ENCODE measurements around the gene EXT2. TPM values are rescaled to one million over a fixed set of nuclear protein-coding genes. Genes with fewer than 3 reads are reported as not detected.

EXT2 gene
- total RNA-seq, 3 donors from 2014 or later = 30.4 to 37.8 (median 35.3) TPM

DNA sequence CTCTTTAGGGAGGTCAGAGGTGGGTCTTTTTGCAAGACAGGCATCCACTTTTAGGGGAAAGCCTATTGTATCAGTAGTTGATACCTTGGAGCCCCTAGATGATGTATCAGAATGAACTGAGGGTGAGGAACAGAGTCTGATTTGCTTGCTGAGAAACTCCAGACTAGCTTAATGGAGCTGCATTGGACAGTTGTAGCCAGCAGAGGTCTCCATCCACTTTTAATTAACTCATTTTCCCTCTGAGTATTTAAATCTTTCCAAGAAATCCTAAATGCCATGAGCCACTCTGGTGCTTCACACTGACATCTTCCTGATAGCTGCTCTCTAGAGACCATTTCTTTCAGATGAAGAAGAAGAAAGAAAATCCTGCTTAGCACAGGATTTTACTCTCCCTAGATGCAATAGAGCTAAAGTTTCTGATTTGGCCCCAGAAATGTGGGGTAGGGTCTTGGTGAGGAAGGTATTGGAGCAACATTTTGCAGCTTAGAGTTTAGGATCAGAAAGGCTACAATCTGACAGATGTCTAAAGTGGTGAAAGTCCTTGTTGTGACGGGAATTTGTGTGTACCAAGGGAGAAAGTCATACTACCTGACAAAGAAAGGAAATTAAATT, 38.0 kb downstream of the EXT2 start:
- Mint-ChIP-seq H3K9me3 (no peaks in the 10 kb centered on the region), H3K4me1 (ENCODE audit: low read depth) (no peaks in the 10 kb centered on the region), H3K36me3 (ENCODE audit: insufficient read depth) (peaks cover 54% of the 10 kb centered on the region), H3K27me3 (ENCODE audit: low read depth) (no peaks in the 10 kb centered on the region), H3K4me3 (no peak overlapping the region)
- no peak for ATAC-seq
- no peak for DNase-seq

GRCh38 chr11:44134625-44135024, 39.1 kb downstream of the EXT2 start:
- peaks cover 49% of the 10 kb centered on the region for H3K36me3 Mint-ChIP-seq (ENCODE audit: insufficient read depth)

DNA sequence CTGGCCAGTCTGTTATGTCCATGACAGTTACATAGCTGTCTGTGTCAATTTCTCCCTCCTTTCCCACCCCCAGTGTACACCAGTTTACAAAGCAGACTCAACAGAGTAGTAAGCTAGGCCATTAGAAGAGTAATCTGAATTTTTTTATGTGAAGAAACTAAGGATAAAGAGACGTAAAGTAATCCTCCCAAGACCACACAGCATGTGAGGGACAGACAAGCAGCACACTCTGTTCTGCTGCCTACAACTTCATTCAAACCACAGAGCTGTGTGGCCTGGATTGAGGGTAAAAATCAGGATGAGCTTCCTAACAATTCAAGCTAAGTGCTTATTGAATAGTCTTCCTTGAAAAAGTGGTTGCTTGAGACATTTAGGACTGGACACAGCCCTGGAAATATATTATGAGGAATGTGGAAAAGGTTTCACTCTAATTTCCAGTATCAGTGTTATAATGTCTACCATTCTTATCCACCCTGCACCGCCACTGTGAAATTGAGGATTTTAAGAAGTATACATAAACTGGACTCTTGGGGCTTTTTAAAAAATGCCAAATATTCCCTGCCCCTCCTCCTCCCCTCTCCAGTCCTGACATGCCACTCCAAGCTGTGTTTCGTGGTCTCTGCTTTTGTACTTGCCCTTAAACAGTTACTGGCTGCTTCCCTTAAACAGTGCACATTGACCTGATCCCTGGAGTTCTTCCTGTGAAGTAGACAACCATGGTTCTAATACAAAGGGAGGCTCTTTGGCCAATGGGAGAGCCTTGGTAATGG, 40.9 kb downstream of the EXT2 start:
- H3K4me1 Mint-ChIP-seq (ENCODE audit: low read depth) = no peaks in the 10 kb centered on the region
- no peak overlapping the region for H3K4me3 Mint-ChIP-seq
- DNase-seq = no peak
- no peaks in the 10 kb centered on the region for H3K27me3 Mint-ChIP-seq (ENCODE audit: low read depth)
- no peaks in the 10 kb centered on the region for H3K9me3 Mint-ChIP-seq
- no peak for ATAC-seq
- H3K36me3 Mint-ChIP-seq (ENCODE audit: insufficient read depth) = peaks cover 44% of the 10 kb centered on the region

More at GRCh38 chr11:44134625-44135024, 39.1 kb downstream of the EXT2 start:
- ATAC-seq = no peak
- Mint-ChIP-seq H3K9me3 (no peaks in the 10 kb centered on the region), H3K27me3 (ENCODE audit: low read depth) (no peaks in the 10 kb centered on the region), H3K4me1 (ENCODE audit: low read depth) (no peaks in the 10 kb centered on the region), H3K4me3 (no peak overlapping the region)
- DNase-seq = no peak

DNA sequence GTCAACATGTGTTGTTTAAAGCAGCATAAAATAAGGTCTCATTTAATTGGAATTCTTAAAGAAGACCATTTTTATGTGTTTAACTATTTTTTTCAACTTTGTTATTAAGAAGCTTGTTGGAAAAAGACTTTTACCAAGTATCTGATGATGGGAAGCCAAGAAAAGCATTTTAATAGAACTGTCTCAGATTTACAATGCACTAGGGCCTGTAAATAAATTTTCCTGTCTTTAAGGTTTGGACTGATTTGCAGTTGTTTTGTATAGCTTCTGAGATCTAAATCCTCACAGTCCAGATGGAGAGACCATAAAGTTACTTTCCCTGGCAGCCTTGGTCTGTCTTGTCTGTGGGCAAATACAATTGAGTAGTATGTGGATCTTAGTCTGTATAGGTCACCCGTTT, 41.6 kb downstream of the EXT2 start:
- no peaks in the 10 kb centered on the region for H3K9me3 Mint-ChIP-seq
- H3K27me3 Mint-ChIP-seq (ENCODE audit: low read depth) = no peaks in the 10 kb centered on the region
- no peaks in the 10 kb centered on the region for H3K4me1 Mint-ChIP-seq (ENCODE audit: low read depth)
- peaks cover 41% of the 10 kb centered on the region for H3K36me3 Mint-ChIP-seq (ENCODE audit: insufficient read depth)
- no peak for ATAC-seq
- DNase-seq = no peak
- no peak overlapping the region for H3K4me3 Mint-ChIP-seq

- Mint-ChIP-seq H3K27me3 (ENCODE audit: low read depth) (no peaks in the 10 kb centered on the region), H3K4me1 (ENCODE audit: low read depth) (no peaks in the 10 kb centered on the region), H3K9me3 (no peaks in the 10 kb centered on the region), H3K4me3 (no peak overlapping the region), H3K36me3 (ENCODE audit: insufficient read depth) (peaks cover 34% of the 10 kb centered on the region)
- DNase-seq = no peak
- no peak for ATAC-seq
Observed at GRCh38 chr11:44138286-44138685, 42.8 kb downstream of the EXT2 start.

DNA sequence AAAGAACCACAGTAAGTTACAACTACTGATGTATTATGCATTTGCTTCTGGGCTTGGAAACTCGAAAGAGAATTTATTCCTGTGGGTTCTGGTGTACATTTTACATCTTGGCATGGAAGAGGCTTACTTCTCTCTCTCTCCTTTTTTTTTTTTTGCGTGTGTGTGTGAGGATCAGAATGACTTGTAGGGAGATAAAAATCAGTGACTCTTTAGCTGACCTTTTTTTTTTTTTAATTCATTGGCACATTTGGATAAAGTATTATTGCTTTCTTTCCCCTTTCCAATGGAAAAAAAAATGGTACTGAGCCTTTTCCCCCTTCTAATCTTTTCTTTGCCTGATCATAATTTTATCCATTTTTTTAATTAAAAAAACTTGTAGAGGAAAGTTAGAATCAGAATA, 43.5 kb downstream of the EXT2 start:
- no peaks in the 10 kb centered on the region for H3K27me3 Mint-ChIP-seq (ENCODE audit: low read depth)
- no peaks in the 10 kb centered on the region for H3K4me1 Mint-ChIP-seq (ENCODE audit: low read depth)

GRCh38 chr11:44139565-44140330, 44.3 kb downstream of the EXT2 start:
- no peak for DNase-seq
- Mint-ChIP-seq H3K27me3 (ENCODE audit: low read depth) (no peaks in the 10 kb centered on the region), H3K36me3 (ENCODE audit: insufficient read depth) (peaks cover 32% of the 10 kb centered on the region), H3K9me3 (no peaks in the 10 kb centered on the region), H3K4me1 (ENCODE audit: low read depth) (no peaks in the 10 kb centered on the region), H3K4me3 (no peak overlapping the region)
- ATAC-seq = no peak

More for the DNA sequence above, 43.5 kb downstream of the EXT2 start:
- ATAC-seq (no peak), DNase-seq (no peak)
- Mint-ChIP-seq H3K36me3 (ENCODE audit: insufficient read depth) (peaks cover 36% of the 10 kb centered on the region), H3K9me3 (no peaks in the 10 kb centered on the region), H3K4me3 (no peak overlapping the region)

DNA sequence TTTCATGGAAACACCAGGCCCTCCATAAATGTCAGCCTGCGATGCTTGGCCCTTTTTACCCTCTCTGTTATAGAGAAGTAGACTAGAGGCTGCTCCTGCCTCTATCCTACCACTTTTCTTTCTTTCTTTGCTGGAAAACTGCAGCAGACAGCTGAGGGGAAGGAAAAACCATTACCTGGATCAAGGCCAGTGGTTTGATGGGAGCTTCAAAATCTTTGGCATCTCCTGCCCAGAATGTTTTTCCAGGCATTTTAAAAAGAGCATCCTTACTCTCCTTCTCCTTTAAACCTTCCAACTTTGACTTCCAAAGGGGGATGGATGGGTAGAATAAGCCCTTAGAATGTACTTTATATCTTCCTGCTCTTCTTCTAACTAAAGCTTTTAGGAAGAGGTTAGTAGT, 44.9 kb downstream of the EXT2 start:
- Mint-ChIP-seq H3K4me1 (ENCODE audit: low read depth) (no peaks in the 10 kb centered on the region), H3K36me3 (ENCODE audit: insufficient read depth) (peaks cover 32% of the 10 kb centered on the region), H3K27me3 (ENCODE audit: low read depth) (no peaks in the 10 kb centered on the region)

DNA sequence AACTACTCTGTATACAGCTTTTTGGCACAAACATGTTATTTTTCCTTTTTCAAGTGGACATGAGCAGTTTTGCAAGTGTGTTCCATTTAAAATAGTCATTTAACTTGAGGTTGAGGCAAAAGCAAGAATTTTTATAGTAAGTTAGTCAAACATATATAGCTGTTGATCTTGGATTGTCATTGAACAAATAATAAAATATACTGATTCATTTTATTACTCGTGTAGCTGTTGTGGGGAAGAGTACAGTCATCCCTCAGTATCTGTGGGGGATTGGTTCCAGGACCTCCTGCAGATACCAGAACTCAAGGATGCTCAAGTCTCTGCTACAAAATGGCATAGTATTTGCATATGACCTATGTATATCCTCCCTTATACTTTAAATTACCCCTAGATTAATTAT, 45.3 kb downstream of the EXT2 start:
- H3K27me3 Mint-ChIP-seq (ENCODE audit: low read depth) = no peaks in the 10 kb centered on the region
- no peaks in the 10 kb centered on the region for H3K4me1 Mint-ChIP-seq (ENCODE audit: low read depth)
- DNase-seq (no peak), ATAC-seq (no peak)
- no peak overlapping the region for H3K4me3 Mint-ChIP-seq
- no peaks in the 10 kb centered on the region for H3K9me3 Mint-ChIP-seq
- peaks cover 36% of the 10 kb centered on the region for H3K36me3 Mint-ChIP-seq (ENCODE audit: insufficient read depth)

More for the DNA sequence above, 44.9 kb downstream of the EXT2 start:
- ATAC-seq (no peak), DNase-seq (no peak)
- Mint-ChIP-seq H3K9me3 (no peaks in the 10 kb centered on the region), H3K4me3 (no peak overlapping the region)

DNA sequence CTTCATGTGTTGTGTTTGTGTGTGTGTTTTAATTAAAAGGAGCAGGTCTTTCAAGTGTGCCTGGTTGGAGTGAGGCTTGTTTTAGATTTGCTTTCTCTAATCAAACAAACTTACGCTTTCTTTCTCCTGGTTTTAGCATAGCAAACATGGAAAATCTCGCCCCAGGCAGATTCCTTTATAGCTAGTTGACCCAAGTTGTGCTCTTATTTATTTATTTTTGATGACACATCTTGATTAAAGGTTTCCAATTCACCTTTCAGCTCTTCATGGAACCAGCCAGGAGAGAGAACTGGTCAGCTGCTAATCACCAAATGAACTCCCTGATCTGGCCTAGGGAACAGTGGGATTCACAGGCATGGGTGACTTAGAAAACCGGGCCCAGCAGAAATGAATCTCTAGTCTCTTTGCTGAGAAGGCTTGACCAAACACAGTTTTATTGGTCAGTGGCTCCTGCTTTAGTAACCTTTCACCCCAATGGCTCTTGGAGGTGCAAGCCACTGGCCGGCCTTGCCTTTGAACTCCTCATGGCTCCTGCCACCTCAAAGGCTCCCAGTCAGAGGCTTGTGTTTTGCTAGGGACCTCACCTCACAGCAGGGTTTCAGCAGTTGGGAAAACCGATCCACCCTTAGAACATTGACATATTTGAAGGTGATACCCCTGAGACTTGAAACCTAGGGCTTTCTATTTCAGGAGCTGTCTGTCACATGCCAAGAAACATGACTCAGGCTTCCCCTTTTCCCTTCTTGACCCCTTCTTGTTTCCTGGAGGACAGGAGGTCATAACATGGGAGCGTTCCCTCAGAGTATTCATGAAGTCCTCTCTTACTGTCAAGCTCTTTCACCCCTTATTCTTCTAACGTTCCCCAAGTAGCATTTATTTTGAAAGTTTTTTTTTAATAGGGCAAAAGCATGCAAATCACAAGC, 48.8 kb downstream of the EXT2 start:
- no peaks in the 10 kb centered on the region for H3K27me3 Mint-ChIP-seq (ENCODE audit: low read depth)
- H3K36me3 Mint-ChIP-seq (ENCODE audit: insufficient read depth) = peaks cover 45% of the 10 kb centered on the region
- no peaks in the 10 kb centered on the region for H3K4me1 Mint-ChIP-seq (ENCODE audit: low read depth)
- ATAC-seq (no peak), DNase-seq (no peak)
- no peak overlapping the region for H3K4me3 Mint-ChIP-seq
- no peaks in the 10 kb centered on the region for H3K9me3 Mint-ChIP-seq

GRCh38 chr11:44145011-44145775, 49.7 kb downstream of the EXT2 start:
- no peak overlapping the region for H3K4me3 Mint-ChIP-seq
- no peaks in the 10 kb centered on the region for H3K27me3 Mint-ChIP-seq (ENCODE audit: low read depth)
- H3K9me3 Mint-ChIP-seq = no peaks in the 10 kb centered on the region
- DNase-seq (no peak), ATAC-seq (no peak)
- peaks cover 51% of the 10 kb centered on the region for H3K36me3 Mint-ChIP-seq (ENCODE audit: insufficient read depth)
- no peaks in the 10 kb centered on the region for H3K4me1 Mint-ChIP-seq (ENCODE audit: low read depth)

GRCh38 chr11:44146931-44147330, 51.5 kb downstream of the EXT2 start:
- no peak for DNase-seq
- ATAC-seq = no peak
- peaks cover 8% of the 10 kb centered on the region for H3K9me3 Mint-ChIP-seq
- no peak overlapping the region for H3K4me3 Mint-ChIP-seq
- H3K27me3 Mint-ChIP-seq (ENCODE audit: low read depth) = no peaks in the 10 kb centered on the region
- H3K36me3 Mint-ChIP-seq (ENCODE audit: insufficient read depth) = peaks cover 65% of the 10 kb centered on the region
- no peaks in the 10 kb centered on the region for H3K4me1 Mint-ChIP-seq (ENCODE audit: low read depth)

GRCh38 chr11:44147751-44148150, 52.3 kb downstream of the EXT2 start:
- DNase-seq (no peak), ATAC-seq (no peak)
- no peaks in the 10 kb centered on the region for H3K4me1 Mint-ChIP-seq (ENCODE audit: low read depth)
- no peaks in the 10 kb centered on the region for H3K27me3 Mint-ChIP-seq (ENCODE audit: low read depth)
- H3K9me3 Mint-ChIP-seq = peaks cover 10% of the 10 kb centered on the region
- peaks cover 71% of the 10 kb centered on the region for H3K36me3 Mint-ChIP-seq (ENCODE audit: insufficient read depth)
- H3K4me3 Mint-ChIP-seq = no peak overlapping the region
